K562 (cell line): ENCODE data around the gene GP1BB. TPM values are rescaled to one million over a fixed set of nuclear protein-coding genes. Genes with fewer than 3 reads are reported as not detected.

Source experiments
- ARID3B ChIP-seq: fragments of 250-450 bp; sonication (Bioruptor Pico); IDR thresholded peaks from 2 replicates; pipeline ENCODE4 v1.4.0; 2020; ENCODE audit warnings: borderline replicate concordance
- E2F5 ChIP-seq: sonication (generic); formaldehyde crosslinking; IDR thresholded peaks from 2 replicates; pipeline ENCODE4 v1.8.0; 2022; ENCODE audit warnings: mild to moderate bottlenecking, missing genetic modification reagents
- FOXA3 ChIP-seq, 2 experiments: fragments of 450-650 bp in 1 of 2; sonication (generic) in 1 of 2; formaldehyde crosslinking; IDR thresholded peaks in 1 of 2; conservative IDR thresholded peaks in 1 of 2; 2 replicates each; pipeline versions ENCODE4 v1.4.0 to v1.8.0; 2020 to 2022; ENCODE audit warnings: mild to moderate bottlenecking in 2 of 2, missing genetic modification reagents in 1 of 2
- HDGF ChIP-seq: fragments of 450-650 bp; IDR thresholded peaks from 2 replicates; pipeline ENCODE4 v1.6.1; 2016
- HNRNPUL1 ChIP-seq: fragments of 200-400 bp; formaldehyde crosslinking; IDR thresholded peaks from 2 replicates; pipeline ENCODE4 v1.6.1; 2017; ENCODE audit warnings: low read length
- HOXB6 ChIP-seq: fragments of 250-450 bp; sonication (Bioruptor Pico); IDR thresholded peaks from 2 replicates; pipeline ENCODE4 v1.5.1; 2022; ENCODE audit warnings: mild to moderate bottlenecking, borderline replicate concordance
- IRF1 ChIP-seq: sonication (generic); formaldehyde crosslinking; IDR thresholded peaks from 2 replicates; pipeline ENCODE4 v1.8.0; 2022; ENCODE audit warnings: missing genetic modification reagents, mild to moderate bottlenecking, borderline replicate concordance
- MYBL2 ChIP-seq, 2 experiments: fragments of 450-650 bp in 1 of 2; sonication (generic) in 1 of 2; formaldehyde crosslinking in 1 of 2; IDR thresholded peaks; 2 replicates each; pipeline versions ENCODE4 v1.6.1 to v1.8.1; 2017 to 2022; ENCODE audit warnings: borderline replicate concordance in 1 of 2, inconsistent platforms in 1 of 2, low read depth in 1 of 2, mild to moderate bottlenecking in 1 of 2, missing genetic modification reagents in 1 of 2, moderate library complexity in 1 of 2
- POLR3A ChIP-seq: IDR thresholded peaks from 2 replicates; pipeline ENCODE4 v1.6.1; 2011; ENCODE audit warnings: borderline replicate concordance, mild to moderate bottlenecking, moderate library complexity; ENCODE audit not compliant: insufficient read length, insufficient read depth; ENCODE audit errors: extremely low read depth
- POLR3G ChIP-seq: IDR thresholded peaks from 2 replicates; pipeline ENCODE4 v1.6.1; 2011; ENCODE audit not compliant: insufficient read length, insufficient replicate concordance; ENCODE audit errors: extremely low read depth
- RERE ChIP-seq: sonication (generic); formaldehyde crosslinking; IDR thresholded peaks from 2 replicates; pipeline ENCODE4 v1.8.0; 2023; ENCODE audit warnings: missing genetic modification reagents, mild to moderate bottlenecking, borderline replicate concordance
- RNF2 ChIP-seq: sonication (generic); IDR thresholded peaks from 2 replicates; pipeline ENCODE4 v1.6.1; 2016
- ZNF551 ChIP-seq: fragments of 250-450 bp; sonication (Bioruptor Pico); IDR thresholded peaks from 2 replicates; pipeline ENCODE4 v1.5.0; 2021; ENCODE audit warnings: mild to moderate bottlenecking, moderate library complexity
- polyA plus RNA-seq, 8 experiments: library from polyadenylated mRNA; depleted of rRNA in 4 of 8; stranded (reverse) in 5 of 8; unstranded in 3 of 8; fragments of >200 nt; fragmentation: Nextera tagmentation in 2 of 8; fragmentation: Illumina TruSeq in 1 of 8; extraction: Ambion mirVana in 2 of 8; extraction: Trizol in 1 of 8; gene quantifications; 2 replicates each; pipeline versions ENCODE4 v1.2.1 to v1.2.3, GENCODE V29; 2011 to 2014; ENCODE audit warnings: inconsistent platforms in 1 of 8, missing spikeins in 1 of 8
- total RNA-seq, 7 experiments: library from RNA; depleted of rRNA in 6 of 7; stranded (reverse); fragments of >200 nt in 6 of 7; fragmentation: Illumina TruSeq in 2 of 7; extraction: Trizol in 2 of 7; gene quantifications; 2 replicates each; pipeline versions ENCODE4 v1.2.1 to v1.2.3, GENCODE V29; 2011 to 2021; ENCODE audit warnings: low replicate concordance in 1 of 7

The GP1BB gene
- total and polyA plus RNA-seq, 9 of the 15 experiments (the other 6 are each of a cell fraction or from before 2014, with no cell fraction given) = 0.69 to 162 (median 2.8) TPM

GRCh38 chr22:19688301-19689290 lies 34.7 kb upstream of the GP1BB start (continued):
- TF ChIP-seq RERE (CRISPR knock-in tag) (no peak), IRF1 (CRISPR knock-in tag) (no peak), RNF2 (no peak), FOXA3 (CRISPR knock-in tag; conservative IDR thresholded peaks at IDR 0.05 in 1 of 2, IDR thresholded peaks at IDR 0.05 in 1 of 2) (no peak), ARID3B (0 out of 2 replicates have a peak, but pooled peaks have one; percentile 7), HNRNPUL1 (no peak), HOXB6 (CRISPR knock-in tag) (no peak), HDGF (no peak), POLR3G (no peak), POLR3A (no peak), MYBL2 (IDR thresholded peaks at IDR 0.05; ENCODE audit: low read depth) (no peak), MYBL2 (CRISPR knock-in tag; IDR thresholded peaks at IDR 0.05; ENCODE audit: borderline replicate concordance) (no peak), E2F5 (no peak), ZNF551 (CRISPR knock-in tag) (no peak)
